NCI-H1417 treated with DMSO at 0.1 percent for 48 hours (cell line): ENCODE results near the gene ITGB5.
"Not testable (repeated sequence)": the region's sequence is repeated elsewhere in the genome, so short reads cannot be mapped to it uniquely, and the experiment has no call there.

Source experiments
- DNase-seq: peaks from one replicate; lab custom pipeline; 2025; lab: John Stamatoyannopoulos, UW

ITGB5 gene

GRCh38 chr3:124770336-124771082 lies 116.7 kb downstream of the ITGB5 start:
- DNase-seq: no peak

DNA sequence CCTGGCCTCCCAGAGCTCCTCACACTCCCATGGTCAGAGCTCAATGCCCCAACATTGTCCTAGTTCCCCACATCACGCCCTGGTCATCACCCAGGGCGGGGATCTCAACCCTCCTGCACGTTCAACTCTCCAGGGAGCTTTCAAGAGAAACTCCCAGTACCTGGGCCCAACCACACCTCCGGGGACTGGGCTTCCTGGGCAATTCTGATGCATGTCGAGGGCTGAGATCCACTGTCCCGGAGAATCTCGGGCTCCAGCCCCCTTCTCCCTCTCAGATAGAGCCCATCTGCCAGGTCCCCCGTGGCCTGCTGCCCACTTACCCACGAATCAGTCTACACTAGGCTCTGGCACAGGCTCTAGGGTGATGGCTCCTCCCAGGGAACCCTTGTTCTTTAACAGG lies 117.7 kb downstream of the ITGB5 start:
- no peak for DNase-seq

GRCh38 chr3:124768812-124769211 lies 118.4 kb downstream of the ITGB5 start:
- no peak for DNase-seq

DNA sequence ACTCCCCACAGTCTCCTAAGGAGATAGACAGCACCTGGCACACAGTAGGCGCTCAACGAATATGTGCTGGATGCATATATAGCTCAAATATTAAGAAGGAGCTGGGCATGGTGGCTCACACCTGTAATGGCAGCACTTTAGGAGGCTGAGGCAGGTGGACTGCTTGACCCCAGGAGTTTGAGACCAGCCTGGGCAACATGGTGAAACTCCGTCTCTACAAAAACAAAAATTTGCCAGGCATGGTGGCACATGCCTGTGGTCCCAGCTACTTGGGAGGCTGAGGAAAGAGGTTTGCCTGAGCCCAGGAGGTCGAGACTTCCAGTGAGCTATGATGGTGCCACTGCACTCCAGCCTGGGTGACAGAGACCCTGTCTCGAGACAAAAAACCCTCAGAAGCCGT lies 119.5 kb downstream of the ITGB5 start:
- DNase-seq: no peak

DNA sequence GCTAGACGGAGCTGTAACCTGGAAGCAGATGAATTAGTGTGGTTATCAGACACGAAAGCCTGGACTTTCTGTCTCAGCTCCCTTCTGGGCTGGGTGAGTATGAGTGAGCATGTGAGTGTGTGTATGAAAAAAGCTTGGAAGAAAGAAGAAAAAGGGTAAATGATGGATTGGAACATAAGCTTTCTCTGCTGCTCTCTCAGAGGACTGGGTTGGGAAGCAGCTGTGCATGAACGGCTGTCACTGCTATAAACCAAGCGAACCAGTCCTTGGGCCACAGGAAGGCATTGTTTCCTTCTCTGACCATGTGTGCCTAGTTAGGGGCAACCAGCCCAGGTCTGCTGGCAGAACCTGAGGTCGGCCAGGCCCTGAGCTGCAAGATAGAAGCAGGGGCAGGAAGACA lies 119.9 kb downstream of the ITGB5 start:
- no peak for DNase-seq

DNA sequence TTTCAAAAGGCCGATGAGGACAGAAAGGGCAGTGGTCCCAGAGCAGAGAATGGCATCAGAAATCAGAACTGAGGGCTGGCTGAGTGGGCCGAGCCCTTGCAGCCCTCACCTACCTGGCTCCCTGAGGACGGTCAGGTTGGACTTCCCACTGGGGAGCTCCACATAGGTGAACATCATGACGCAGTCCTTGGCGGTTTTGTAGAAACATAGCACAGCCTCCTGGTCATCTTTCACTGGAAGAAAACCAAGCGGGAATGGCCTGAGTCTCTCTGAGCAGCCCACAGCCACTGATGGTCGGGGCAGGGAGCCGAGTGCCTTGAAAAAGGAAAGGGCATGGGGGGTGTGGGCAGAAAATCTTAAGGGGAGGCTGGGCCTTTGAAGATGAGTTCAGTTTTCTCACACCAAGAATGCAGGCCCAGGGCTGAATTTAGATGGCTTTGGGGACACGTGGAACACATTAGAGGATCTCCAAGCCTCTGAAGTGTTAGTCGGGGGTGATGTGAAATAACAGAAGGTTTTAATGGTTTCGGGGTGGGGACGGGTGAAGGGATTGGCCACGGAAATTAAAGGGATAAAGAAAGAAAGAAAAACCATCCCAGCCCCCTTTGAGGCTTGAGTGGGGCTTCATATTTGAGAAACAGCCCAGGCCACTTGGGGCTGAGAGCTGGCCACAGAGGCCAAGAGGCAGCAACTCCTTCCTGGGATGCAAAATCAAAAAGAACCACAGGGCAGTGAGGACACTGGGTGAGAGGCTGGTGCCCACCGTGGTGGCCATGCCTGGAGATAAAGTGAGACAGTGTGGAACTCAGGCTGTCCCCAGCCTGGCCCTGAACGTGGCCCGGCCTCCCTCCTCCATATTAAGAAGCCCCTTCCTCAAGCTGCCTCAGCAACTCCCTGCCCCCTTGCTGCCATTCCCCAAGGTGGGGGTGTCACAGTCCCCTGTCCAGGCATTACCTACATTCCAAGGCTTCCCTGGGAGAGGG lies 120.8 kb downstream of the ITGB5 start:
- DNase-seq: no peak

GRCh38 chr3:124765197-124765840 lies 121.8 kb downstream of the ITGB5 start:
- no peak for DNase-seq

GRCh38 chr3:124764746-124765145 lies 122.4 kb downstream of the ITGB5 start:
- no peak for DNase-seq

- no peak for DNase-seq
Observed at GRCh38 chr3:124763644-124764358, 123.4 kb downstream of the ITGB5 start.

DNA sequence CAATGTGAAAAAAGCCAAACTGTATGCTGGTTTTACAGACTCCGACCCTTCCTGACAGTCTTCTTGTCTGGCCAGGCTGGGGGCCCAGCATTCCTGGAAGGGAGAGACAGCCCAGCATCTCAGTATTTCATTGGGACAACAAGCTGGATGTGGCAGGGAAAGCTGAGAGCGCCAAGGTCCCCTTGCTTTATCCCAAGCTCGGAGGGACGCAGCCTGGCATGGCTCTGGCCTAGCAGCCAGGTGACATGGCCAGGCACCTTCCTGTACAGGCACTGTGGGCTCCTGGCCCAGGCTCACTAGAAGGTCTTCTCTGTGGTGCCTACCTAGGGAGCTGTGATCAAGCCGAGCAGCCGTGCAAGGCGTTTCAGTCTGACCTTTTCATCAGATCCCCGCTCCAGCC lies 124.0 kb downstream of the ITGB5 start:
- DNase-seq: no peak

DNA sequence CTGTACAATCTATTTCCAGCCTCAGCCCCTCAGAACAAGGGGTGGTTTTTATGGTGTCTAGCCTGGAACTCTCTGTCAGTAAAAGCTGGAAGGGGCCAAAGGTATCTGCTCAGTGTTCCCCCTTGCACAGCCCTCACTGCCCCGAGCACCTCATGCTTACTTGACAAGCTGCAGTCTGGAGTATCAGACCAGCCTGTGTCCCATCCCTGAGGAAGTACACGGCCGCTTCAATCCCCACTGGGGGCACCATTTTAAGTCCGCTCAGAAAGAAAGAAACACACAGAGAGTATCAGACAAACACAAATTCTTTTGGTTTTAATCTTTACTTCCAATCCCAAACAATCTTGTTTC lies 124.5 kb downstream of the ITGB5 start:
- no peak for DNase-seq

DNA sequence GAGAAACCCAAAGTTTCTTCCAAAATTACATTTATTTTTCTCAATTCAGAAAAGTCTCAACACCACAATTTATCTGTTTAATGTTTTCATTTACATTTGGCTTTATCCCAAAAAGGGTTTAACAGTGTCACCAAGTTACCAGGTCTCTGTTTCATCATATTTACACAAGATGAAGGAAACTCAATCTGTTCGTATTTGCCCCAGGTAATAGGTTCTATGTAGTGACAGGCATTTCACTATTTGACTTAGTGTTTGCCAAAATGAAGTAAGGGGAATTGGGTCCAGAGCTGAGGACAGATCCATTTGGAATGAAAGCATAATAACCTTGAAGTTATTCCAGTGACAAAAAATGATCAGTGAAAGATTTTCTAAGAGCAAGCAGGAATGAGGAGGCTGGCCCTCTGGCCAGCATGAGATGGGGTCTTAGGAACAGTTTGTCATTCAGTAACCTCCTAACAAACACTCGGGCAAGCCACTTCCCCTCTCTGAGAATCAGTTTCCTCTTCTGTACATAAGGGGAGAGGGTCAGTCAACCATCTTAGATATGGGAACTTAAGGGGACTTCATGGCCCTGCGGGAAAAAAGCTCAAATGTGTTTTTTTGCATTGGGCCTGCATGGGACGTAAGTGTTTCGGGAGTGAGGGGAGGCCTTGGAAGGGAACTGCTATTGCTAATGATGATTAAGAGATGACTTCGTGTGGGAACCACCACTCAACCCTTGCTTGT lies 125.1 kb downstream of the ITGB5 start:
- DNase-seq: no peak

GRCh38 chr3:124761250-124761796 lies 125.8 kb downstream of the ITGB5 start:
- no peak for DNase-seq

- no peak for DNase-seq
Observed at GRCh38 chr3:124760601-124761000, 126.6 kb downstream of the ITGB5 start.

DNA sequence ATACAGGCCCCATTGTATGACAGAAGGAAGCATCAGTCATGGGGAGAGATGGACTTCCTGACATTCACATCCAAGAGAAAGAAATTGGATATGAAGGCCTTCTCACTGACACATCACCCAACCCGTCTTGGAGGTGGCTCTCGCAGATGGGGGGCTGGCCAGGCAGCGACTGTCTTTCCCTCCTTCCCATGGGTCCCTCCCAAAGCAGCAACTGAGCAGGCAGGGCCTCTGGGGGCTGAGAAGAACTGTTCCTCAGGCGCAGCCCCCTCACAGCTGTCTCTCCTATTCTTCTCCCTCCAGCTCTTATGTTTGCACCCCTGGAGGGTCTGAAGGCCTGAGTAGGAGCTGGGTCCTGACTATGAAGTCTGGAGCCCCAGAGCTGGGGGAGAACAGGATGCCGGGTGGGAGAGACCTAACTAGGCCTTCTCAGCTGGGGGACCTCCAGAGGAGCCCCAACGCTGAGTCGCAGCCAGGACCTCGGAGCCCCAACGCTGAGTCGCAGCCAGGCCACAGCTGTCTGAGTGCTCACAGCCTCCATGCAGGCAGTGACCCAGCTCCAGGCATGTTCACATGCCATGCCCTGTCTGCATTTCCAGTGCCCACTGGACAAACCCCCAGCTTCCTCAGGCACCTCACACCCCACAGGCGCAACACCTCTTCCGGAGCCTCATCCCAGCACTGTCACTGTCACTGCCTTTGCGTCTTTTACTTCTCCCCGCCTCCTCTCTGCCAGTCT lies 127.3 kb downstream of the ITGB5 start:
- DNase-seq: no peak

DNA sequence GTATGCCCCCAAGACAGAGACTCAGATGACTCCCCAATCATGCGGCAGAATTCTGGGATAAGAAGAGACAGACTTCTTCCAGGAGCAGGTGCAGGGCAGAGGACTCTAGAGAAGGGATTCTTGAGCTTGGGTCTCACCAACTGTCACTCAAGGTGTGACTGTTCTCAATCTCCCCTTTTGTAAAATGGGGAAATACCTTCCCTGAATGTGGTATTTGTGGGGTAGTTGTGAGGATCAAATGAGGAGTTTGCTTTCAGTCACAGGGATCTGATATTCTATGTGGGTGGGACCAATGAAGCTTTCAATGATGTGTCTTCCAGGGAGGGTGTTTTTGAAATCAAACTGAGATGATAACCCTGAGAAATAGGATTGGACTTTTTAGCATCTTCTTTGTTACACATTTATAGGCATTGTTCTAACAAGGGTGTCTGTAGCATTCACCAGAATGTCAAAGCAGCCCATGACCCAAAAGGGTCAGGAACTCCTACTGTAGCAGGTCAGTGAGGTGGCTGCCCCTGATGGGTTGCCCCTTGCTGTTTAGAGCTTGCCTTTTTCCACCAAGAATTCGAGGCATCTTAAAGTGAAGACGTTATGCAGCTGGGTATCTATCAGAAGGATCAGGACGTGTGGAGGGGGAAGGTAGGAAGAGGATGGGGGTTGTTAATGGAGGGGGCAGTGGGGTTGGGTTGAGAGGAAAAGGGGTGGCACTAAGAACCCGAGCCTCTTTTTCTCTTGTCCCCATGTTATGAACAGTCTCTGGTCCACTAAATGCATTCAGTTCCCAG lies 128.1 kb downstream of the ITGB5 start:
- DNase-seq: no peak

DNA sequence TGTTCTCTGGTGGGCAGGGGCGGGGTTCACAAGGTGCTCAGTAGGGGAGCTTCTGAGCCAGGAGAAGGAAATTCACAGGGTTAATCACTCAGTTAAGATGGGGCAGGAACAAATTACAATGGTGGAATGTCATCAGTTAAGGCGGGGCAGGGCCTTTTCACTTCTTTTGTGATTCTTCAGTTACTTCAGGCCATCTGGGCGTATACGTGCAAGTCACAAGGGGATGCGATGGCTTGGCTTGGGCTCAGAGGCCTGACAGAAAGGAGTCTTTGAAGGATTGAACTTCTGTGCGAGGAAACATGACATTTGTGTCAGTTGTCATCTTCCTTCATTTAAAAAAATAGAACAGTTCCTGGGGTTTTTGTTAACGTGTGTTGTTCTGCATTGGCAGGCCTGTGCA lies 129.2 kb downstream of the ITGB5 start:
- not testable (repeated sequence) for DNase-seq

DNA sequence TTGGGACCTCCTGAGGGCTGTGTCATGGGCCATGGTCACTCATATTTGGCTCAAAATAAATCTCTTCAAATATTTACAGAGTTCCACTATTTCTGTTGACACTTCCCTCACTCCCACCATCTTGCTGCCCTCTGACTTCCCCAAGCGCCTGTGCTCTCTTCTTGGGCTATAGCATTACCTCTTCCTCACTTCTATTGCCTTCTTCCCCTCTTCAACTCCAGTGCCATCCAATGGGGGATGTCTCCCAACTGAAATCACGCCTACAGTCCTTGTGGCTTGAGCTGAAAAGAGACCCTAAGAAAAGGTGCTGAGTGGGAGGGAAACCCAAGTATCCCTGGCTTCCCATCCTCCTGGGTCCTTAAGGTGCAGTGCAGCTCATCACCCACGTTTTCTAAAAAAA lies 135.1 kb downstream of the ITGB5 start:
- DNase-seq: no peak

- no peak for DNase-seq
Observed at GRCh38 chr3:124751501-124751900, 135.7 kb downstream of the ITGB5 start.

- not testable (repeated sequence) for DNase-seq
Observed at GRCh38 chr3:124749877-124750276, 137.3 kb downstream of the ITGB5 start.
